Endothelial cell of umbilical vein (primary cell): Measurements from ENCODE around the gene SEC11A. TPM values are rescaled to one million over a fixed set of nuclear protein-coding genes. Genes with fewer than 3 reads are reported as not detected.

Experiments
- BruUV-seq: library from RNA; stranded (reverse); fragments of 400-500 nt; replicated peaks from 2 replicates; lab custom pipeline; 2021; lab: Mats Ljungman, UMichigan
- CTCF ChIA-PET: fragments of 300-600, 350-600 bp; sonication (Branson Sonifier 250); formaldehyde crosslinking; loops from one replicate; lab custom pipeline; 2021; ENCODE audit warnings: antibody characterized with exemption, inconsistent platforms; lab: Charles Lee
- POLR2A ChIA-PET: fragments of 300-600, 350-600 bp; sonication (Branson Sonifier 250); formaldehyde crosslinking; loops from one replicate; lab custom pipeline; 2021; ENCODE audit warnings: antibody characterized with exemption, inconsistent platforms; lab: Charles Lee
- DNase-seq: peaks from one replicate; pipeline ENCODE4 v3.0.0-alpha.2; 2011; ENCODE audit warnings: low read depth, low spot score
- FAIRE-seq: peaks from 2 replicates; lab custom pipeline; 2011; peaks lifted over from hg19 to GRCh38; lab: Jason Lieb, UNC
- H2AFZ ChIP-seq: 2 replicates; pipeline ENCODE4 v1.6.0; 2012; ENCODE audit warnings: low read depth, low read length, control low read depth, inconsistent platforms
- H3K27ac ChIP-seq: 2 replicates; pipeline ENCODE4 v1.5.1; 2011; ENCODE audit warnings: low read depth, mild to moderate bottlenecking, control low read depth, low read length, moderate library complexity; ENCODE audit not compliant: insufficient read depth
- H3K27me3 ChIP-seq, 2 experiments: 2 replicates each; pipeline versions ENCODE4 v1.6.0 to v1.6.1; 2011; ENCODE audit warnings: low read length in 2 of 2, mixed read lengths in 1 of 2; ENCODE audit not compliant: control insufficient read depth in 2 of 2, insufficient read depth in 2 of 2
- H3K36me3 ChIP-seq, 2 experiments: 2 replicates in 1 of 2; 3 replicates in 1 of 2; pipeline ENCODE4 v1.5.1; 2011; ENCODE audit warnings: low read length in 2 of 2, mild to moderate bottlenecking in 1 of 2, moderate library complexity in 1 of 2; ENCODE audit not compliant: control insufficient read depth in 2 of 2, insufficient read depth in 2 of 2; ENCODE audit errors: extremely low read depth in 1 of 2
- H3K4me1 ChIP-seq: 3 replicates; pipeline ENCODE4 v1.5.1; 2011; ENCODE audit warnings: mild to moderate bottlenecking, low read length; ENCODE audit not compliant: control insufficient read depth, insufficient read depth; ENCODE audit errors: extremely low read depth
- H3K4me2 ChIP-seq: 2 replicates; pipeline ENCODE4 v1.6.1; 2011; ENCODE audit warnings: low read length, control low read depth, mixed read lengths; ENCODE audit not compliant: insufficient read depth
- H3K4me3 ChIP-seq, 3 experiments: fragments of 200-600 bp in 1 of 3; sonication (generic), shearing (Covaris generic) in 1 of 3; replicated peaks in 1 of 3; 2 replicates each; pipeline ENCODE4 v1.5.1; 2011 to 2016; ENCODE audit warnings: control low read depth in 3 of 3, low read length in 3 of 3, mild to moderate bottlenecking in 2 of 3, inconsistent platforms in 1 of 3, low read depth in 1 of 3, moderate library complexity in 1 of 3; ENCODE audit not compliant: insufficient read depth in 1 of 3
- H3K79me2 ChIP-seq: 2 replicates; pipeline ENCODE4 v1.6.0; 2012; ENCODE audit warnings: low read length, inconsistent platforms; ENCODE audit not compliant: control insufficient read depth, insufficient read depth
- H3K9ac ChIP-seq: replicated peaks from 2 replicates; pipeline ENCODE3; 2011; ENCODE audit warnings: low read length, control low read depth; ENCODE audit not compliant: insufficient read depth; ENCODE audit errors: extremely low read depth
- H3K9me1 ChIP-seq: replicated peaks from 3 replicates; pipeline ENCODE4 v1.6.0; 2011; ENCODE audit warnings: mild to moderate bottlenecking, low read length; ENCODE audit not compliant: control insufficient read depth, insufficient read depth; ENCODE audit errors: extremely low read depth
- H3K9me3 ChIP-seq: replicated peaks from 2 replicates; pipeline ENCODE4 v1.5.1; 2012; ENCODE audit warnings: low read length, inconsistent platforms; ENCODE audit not compliant: control insufficient read depth, insufficient read depth
- H4K20me1 ChIP-seq: replicated peaks from 2 replicates; pipeline ENCODE3; 2011; ENCODE audit warnings: mild to moderate bottlenecking, low read length; ENCODE audit not compliant: control insufficient read depth, insufficient read depth; ENCODE audit errors: extremely low read depth
- EZH2 ChIP-seq: IDR thresholded peaks from 2 replicates; pipeline ENCODE4 v1.6.1; 2012; ENCODE audit warnings: borderline replicate concordance, low read depth, mild to moderate bottlenecking, moderate library complexity, low read length, inconsistent platforms; ENCODE audit not compliant: severe bottlenecking
- FOS ChIP-seq: IDR thresholded peaks from 2 replicates; pipeline ENCODE4 v1.6.1; 2011; ENCODE audit warnings: mild to moderate bottlenecking, low read length, moderate library complexity, borderline replicate concordance; ENCODE audit not compliant: insufficient read depth
- GATA2 ChIP-seq: IDR thresholded peaks from 2 replicates; pipeline ENCODE4 v1.7.0; 2011; ENCODE audit warnings: low read depth, mild to moderate bottlenecking, moderate library complexity, mixed read lengths, low read length; ENCODE audit not compliant: insufficient read length, insufficient read depth
- JUN ChIP-seq: IDR thresholded peaks from 2 replicates; pipeline ENCODE4 v1.6.1; 2011; ENCODE audit warnings: borderline replicate concordance, low read depth; ENCODE audit not compliant: insufficient read length, insufficient read depth
- MYC ChIP-seq: IDR thresholded peaks from one replicate; pipeline ENCODE4 v1.6.1; 2011; ENCODE audit warnings: mild to moderate bottlenecking, low read depth, low read length
- POLR2A ChIP-seq: IDR thresholded peaks from 2 replicates; pipeline ENCODE4 v1.6.1; 2012; ENCODE audit warnings: low read depth, mild to moderate bottlenecking, control low read depth, low read length
- POLR2AphosphoS5 ChIP-seq: IDR thresholded peaks from 2 replicates; pipeline ENCODE4 v1.6.1; 2012; ENCODE audit warnings: low read depth, mild to moderate bottlenecking, control low read depth, low read length, moderate library complexity; ENCODE audit not compliant: insufficient read depth
- dilution Hi-C: fragments of 300-500 bp; cut with MboI; formaldehyde crosslinking; loops from one replicate; pipeline ENCODE4 v1.15.0; 2019; ENCODE audit warnings: low sequenced_read_pairs; ENCODE audit not compliant: extremely low pct_ligation_motif_present
- intact Hi-C: fragments of 100-400 bp; cut with micrococcal nuclease; formaldehyde crosslinking; loops from one replicate; pipeline ENCODE4 v1.10.0; 2022
- polyA plus RNA-seq, 4 experiments: library from polyadenylated mRNA; depleted of rRNA in 3 of 4; stranded (reverse) in 3 of 4; unstranded in 1 of 4; fragments of >200 nt; gene quantifications; 2 replicates each; pipeline versions ENCODE4 v1.2.1 to v1.2.3, GENCODE V29; 2011 to 2012; ENCODE audit warnings: missing spikeins in 1 of 4
- total RNA-seq: library from RNA; stranded (reverse); gene quantifications from 2 replicates; pipeline ENCODE4 v1.2.3, GENCODE V29; 2021
- TF ChIP-seq, protein P1 (sequence below), 2 donors: IDR thresholded peaks; 1 replicate in 1 of 2; 2 replicates in 1 of 2; pipeline ENCODE4 v1.5.1; 2011; ENCODE audit warnings: low read length in 2 of 2, mild to moderate bottlenecking in 2 of 2, moderate library complexity in 2 of 2, control low read depth in 1 of 2, inconsistent platforms in 1 of 2, low read depth in 1 of 2; ENCODE audit not compliant: insufficient read depth in 1 of 2; ENCODE audit errors: extremely low read depth in 1 of 2
- TF ChIP-seq, protein P2 (sequence below): IDR thresholded peaks from 2 replicates; pipeline ENCODE4 v1.6.1; 2011; ENCODE audit not compliant: insufficient read depth, insufficient read length

SEC11A gene
- total and polyA plus RNA-seq, 2 donors (not counting 3 experiments of a cell fraction or from before 2014, with no cell fraction given): 189 to 204 TPM

DNA sequence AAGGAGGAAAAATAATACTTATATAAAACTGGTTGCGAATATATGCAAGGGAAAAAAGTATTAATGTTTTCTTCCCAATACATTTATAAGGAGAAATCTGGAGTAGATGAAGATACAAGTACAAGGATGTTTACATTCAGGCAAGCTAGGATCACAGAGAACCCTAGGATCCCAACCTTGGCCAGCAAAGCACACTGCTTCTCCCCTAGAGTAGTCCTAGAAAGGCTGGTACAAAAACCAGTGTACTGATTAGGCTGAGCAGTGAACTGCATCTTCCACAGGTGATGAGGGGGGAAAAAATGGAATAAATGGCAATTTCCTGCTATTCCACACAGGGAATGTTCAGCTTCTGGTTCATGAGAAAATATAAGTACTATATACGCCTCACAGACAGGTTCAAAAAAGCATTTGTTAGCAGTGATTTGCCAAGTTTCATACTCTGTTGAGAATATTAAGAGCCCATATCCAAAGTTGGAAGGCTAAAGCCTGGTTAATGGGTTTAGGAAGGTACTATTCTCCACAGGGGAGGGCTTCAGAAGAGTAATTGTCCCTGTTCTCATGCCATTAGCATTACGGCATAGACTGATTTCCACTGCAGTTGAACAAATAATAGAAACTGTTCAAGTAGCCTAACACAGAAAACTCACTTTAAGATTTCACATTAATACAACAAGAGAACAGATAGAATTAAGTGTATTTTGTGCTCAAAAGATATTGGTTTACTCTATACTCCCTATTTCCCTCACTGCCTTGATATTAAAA is 47.5 kb downstream of the SEC11A start:
- H3K4me1 ChIP-seq: peaks cover 3% of the 10 kb centered on the region
- no peak overlapping the region for H3K4me2 ChIP-seq
- no peaks in the 10 kb centered on the region for H3K27me3 ChIP-seq
- TF ChIP-seq EZH2 (no peak), JUN (no peak), FOS (no peak), GATA2 (no peak), POLR2AphosphoS5 (no peak), POLR2A (no peak), MYC (no peak)
- TF ChIP-seq, protein P1, sequence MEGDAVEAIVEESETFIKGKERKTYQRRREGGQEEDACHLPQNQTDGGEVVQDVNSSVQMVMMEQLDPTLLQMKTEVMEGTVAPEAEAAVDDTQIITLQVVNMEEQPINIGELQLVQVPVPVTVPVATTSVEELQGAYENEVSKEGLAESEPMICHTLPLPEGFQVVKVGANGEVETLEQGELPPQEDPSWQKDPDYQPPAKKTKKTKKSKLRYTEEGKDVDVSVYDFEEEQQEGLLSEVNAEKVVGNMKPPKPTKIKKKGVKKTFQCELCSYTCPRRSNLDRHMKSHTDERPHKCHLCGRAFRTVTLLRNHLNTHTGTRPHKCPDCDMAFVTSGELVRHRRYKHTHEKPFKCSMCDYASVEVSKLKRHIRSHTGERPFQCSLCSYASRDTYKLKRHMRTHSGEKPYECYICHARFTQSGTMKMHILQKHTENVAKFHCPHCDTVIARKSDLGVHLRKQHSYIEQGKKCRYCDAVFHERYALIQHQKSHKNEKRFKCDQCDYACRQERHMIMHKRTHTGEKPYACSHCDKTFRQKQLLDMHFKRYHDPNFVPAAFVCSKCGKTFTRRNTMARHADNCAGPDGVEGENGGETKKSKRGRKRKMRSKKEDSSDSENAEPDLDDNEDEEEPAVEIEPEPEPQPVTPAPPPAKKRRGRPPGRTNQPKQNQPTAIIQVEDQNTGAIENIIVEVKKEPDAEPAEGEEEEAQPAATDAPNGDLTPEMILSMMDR (IDR thresholded peaks at IDR 0.05; ENCODE audit: extremely low read depth in 1 of 2, insufficient read depth in 1 of 2, low read depth in 1 of 2, low read length in 2 of 2): no peak
- TF ChIP-seq, protein P2, sequence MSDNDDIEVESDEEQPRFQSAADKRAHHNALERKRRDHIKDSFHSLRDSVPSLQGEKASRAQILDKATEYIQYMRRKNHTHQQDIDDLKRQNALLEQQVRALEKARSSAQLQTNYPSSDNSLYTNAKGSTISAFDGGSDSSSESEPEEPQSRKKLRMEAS: no peak
- no peak overlapping the region for H3K4me3 ChIP-seq
- intact Hi-C loops: no loop called here
- ChIA-PET POLR2A (no interaction called here), CTCF (interaction anchor here (0.7 to 1.0 kb wide), 2 partner anchors 46 to 62 kb away, joined by 4 read pairs; no protein-coding TSS in a partner anchor)
- no peaks in the 10 kb centered on the region for H4K20me1 ChIP-seq
- H3K9me1 ChIP-seq: no peaks in the 10 kb centered on the region
- BruUV-seq: no TSS peak
- no peak overlapping the region for H3K9ac ChIP-seq
- no peaks in the 10 kb centered on the region for H3K9me3 ChIP-seq
- no peaks in the 10 kb centered on the region for H3K79me2 ChIP-seq
- dilution Hi-C loops: no loop called here
- no peak overlapping the region for H2AFZ ChIP-seq
- H3K36me3 ChIP-seq: peaks cover 9 to 11% of the 10 kb centered on the region in 2 experiments
- DNase-seq (no peak), FAIRE-seq (no peak)
- H3K27ac ChIP-seq: no peak overlapping the region
